HepG2 (cell line): ENCODE results near the gene APBA1. TPM values are rescaled to one million over a fixed set of nuclear protein-coding genes. Genes with fewer than 3 reads are reported as not detected.
A peak's percentile ranks its signal among the peaks of the same experiment; 100 is the strongest.

Experiments
- ATAC-seq: fragments of 200-7000 bp; cut with Tn5 transposase; 3 replicates; pipeline ENCODE4 v1.9.1; 2020; ENCODE audit warnings: mild to moderate bottlenecking, moderate library complexity
- BruUV-seq: library from RNA; stranded (reverse); fragments of 400-500 nt; replicated peaks from 2 replicates; lab custom pipeline; 2021; lab: Mats Ljungman, UMichigan
- CTCF ChIA-PET: fragments of 300-600 bp; formaldehyde crosslinking; extraction: SDS; loops from one replicate; lab custom pipeline; 2021; ENCODE audit warnings: low total read pairs, inconsistent platforms, low intra/inter-chr PET ratio; lab: Yijun Ruan, JAX
- POLR2A ChIA-PET: fragments of 350-600 bp; sonication (Branson Sonifier 250); formaldehyde crosslinking; loops from one replicate; lab custom pipeline; 2020; ENCODE audit warnings: antibody characterized with exemption, inconsistent platforms; lab: Yijun Ruan, JAX
- DNase-seq: peaks from one replicate; pipeline ENCODE4 v3.0.0-alpha.2; 2015; ENCODE audit warnings: low spot score
- FAIRE-seq: peaks from 3 replicates; lab custom pipeline; 2011; peaks lifted over from hg19 to GRCh38; lab: Jason Lieb, UNC
- H2AFZ ChIP-seq: one replicate; pipeline ENCODE4 v1.6.1; 2011; ENCODE audit warnings: low read length, inconsistent platforms
- H3K27ac ChIP-seq: fragments of 300-600 bp; 3 replicates; pipeline ENCODE4 v1.8.0; 2011; ENCODE audit warnings: mixed run types, mild to moderate bottlenecking, mixed read lengths, low read length, inconsistent platforms; ENCODE audit not compliant: insufficient read depth; ENCODE audit errors: extremely low read length
- H3K27me3 ChIP-seq, 2 experiments: fragments of 200-600 bp in 1 of 2; 2 replicates in 1 of 2; 3 replicates in 1 of 2; pipeline versions ENCODE4 v1.6.0 to v1.8.0; 2011; ENCODE audit warnings: low read length in 2 of 2, mild to moderate bottlenecking in 2 of 2, moderate library complexity in 2 of 2, inconsistent platforms in 1 of 2; ENCODE audit not compliant: insufficient read depth in 2 of 2, control insufficient read depth in 1 of 2
- H3K36me3 ChIP-seq, 2 experiments: fragments of 200-600 bp in 1 of 2; replicated peaks in 1 of 2; 2 replicates in 1 of 2; 3 replicates in 1 of 2; pipeline versions ENCODE4 v1.5.1 to v1.8.0; 2011; ENCODE audit warnings: low read length in 2 of 2, inconsistent platforms in 1 of 2; ENCODE audit not compliant: insufficient read depth in 2 of 2, control insufficient read depth in 1 of 2
- H3K4me1 ChIP-seq: 2 replicates; pipeline ENCODE4 v1.5.1; 2012; ENCODE audit warnings: low read length, inconsistent platforms; ENCODE audit not compliant: insufficient read depth
- H3K4me2 ChIP-seq: 2 replicates; pipeline ENCODE4 v1.6.0; 2011; ENCODE audit warnings: low read depth, low read length, inconsistent platforms
- H3K4me3 ChIP-seq, 3 experiments: fragments of 200-600 bp in 1 of 3; sonication (generic), shearing (Covaris generic) in 1 of 3; replicated peaks in 1 of 3; 2 replicates each; pipeline ENCODE4 v1.5.1; 2011 to 2016; ENCODE audit warnings: low read length in 3 of 3, inconsistent platforms in 2 of 3, low read depth in 2 of 3, mild to moderate bottlenecking in 2 of 3, control low read depth in 1 of 3, mixed read lengths in 1 of 3; ENCODE audit not compliant: insufficient read depth in 1 of 3
- H3K79me2 ChIP-seq: one replicate; pipeline ENCODE4 v1.6.1; 2011; ENCODE audit warnings: low read length, inconsistent platforms; ENCODE audit not compliant: insufficient read depth
- H3K9ac ChIP-seq: 2 replicates; pipeline ENCODE4 v1.6.0; 2011; ENCODE audit warnings: mild to moderate bottlenecking, low read depth, low read length, inconsistent platforms; ENCODE audit not compliant: insufficient read depth
- H3K9me3 ChIP-seq: 2 replicates; pipeline ENCODE4 v1.5.1; 2012; ENCODE audit warnings: mild to moderate bottlenecking, low read length
- H4K20me1 ChIP-seq: 2 replicates; pipeline ENCODE4 v1.6.0; 2011; ENCODE audit warnings: inconsistent platforms, mild to moderate bottlenecking, low read length, moderate library complexity; ENCODE audit not compliant: insufficient read depth
- ADNP ChIP-seq: sonication (generic); formaldehyde crosslinking; IDR thresholded peaks from 2 replicates; pipeline ENCODE4 v1.4.0; 2020; ENCODE audit warnings: missing genetic modification reagents
- BCL3 ChIP-seq: sonication (generic); formaldehyde crosslinking; IDR thresholded peaks from 2 replicates; pipeline ENCODE4 v1.5.1; 2020; ENCODE audit warnings: mild to moderate bottlenecking, missing genetic modification reagents, moderate library complexity
- MIXL1 ChIP-seq: IDR thresholded peaks from 2 replicates; pipeline ENCODE4 v1.6.1; 2016
- PAXIP1 ChIP-seq: sonication (generic); formaldehyde crosslinking; conservative IDR thresholded peaks from 2 replicates; pipeline ENCODE4 v1.4.0; 2020; ENCODE audit warnings: mild to moderate bottlenecking, missing genetic modification reagents, moderate library complexity
- PLRG1 ChIP-seq: fragments of 450-650 bp; conservative IDR thresholded peaks from 2 replicates; pipeline ENCODE4 v1.6.1; 2016
- PTBP1 ChIP-seq: fragments of 200-400 bp; formaldehyde crosslinking; IDR thresholded peaks from 2 replicates; pipeline ENCODE4 v1.6.1; 2018; ENCODE audit warnings: low read length, low read depth; ENCODE audit not compliant: poor library complexity, severe bottlenecking
- ZNF124 ChIP-seq: sonication (generic); formaldehyde crosslinking; IDR thresholded peaks from 2 replicates; pipeline ENCODE4 v1.4.0; 2020; ENCODE audit warnings: missing genetic modification reagents
- ZNF138 ChIP-seq: sonication (generic); formaldehyde crosslinking; IDR thresholded peaks from 2 replicates; pipeline ENCODE4 v1.5.0; 2020; ENCODE audit warnings: mild to moderate bottlenecking, low read depth, missing genetic modification reagents
- ZNF776 ChIP-seq: sonication (generic); formaldehyde crosslinking; IDR thresholded peaks from 2 replicates; pipeline ENCODE4 v1.4.0; 2020; ENCODE audit warnings: mild to moderate bottlenecking, missing genetic modification reagents
- WGBS: methylation state at CpG from one replicate; pipeline ENCODE4 v1.1.6; 2017; ENCODE audit warnings: low lambda C conversion rate; 5-methylcytosine and 5-hydroxymethylcytosine counted together
- in situ Hi-C: cut with HindIII; loops from 2 replicates; pipeline ENCODE4 v1.10.0; 2017; ENCODE audit warnings: low pct_unique_long_range_greater_than_20kb; ENCODE audit not compliant: extremely low pct_ligation_motif_present
- intact Hi-C: fragments of 100-400 bp; cut with micrococcal nuclease; formaldehyde crosslinking; loops from one replicate; pipeline ENCODE4 v1.10.0; 2022; ENCODE audit not compliant: unreplicated experiment
- polyA plus RNA-seq, 8 experiments: library from polyadenylated mRNA; depleted of rRNA in 3 of 8; stranded (reverse) in 7 of 8; unstranded in 1 of 8; fragments of >200 nt; fragmentation: Illumina TruSeq in 4 of 8; extraction: Trizol in 4 of 8; gene quantifications; 2 replicates each; pipeline versions ENCODE4 v1.2.1 to v1.2.3, GENCODE V29; 2011 to 2016; ENCODE audit warnings: low read depth in 4 of 8, missing spikeins in 1 of 8, mixed read lengths in 1 of 8; ENCODE audit not compliant: insufficient read depth in 1 of 8
- total RNA-seq, 5 experiments: library from RNA; depleted of rRNA; stranded (reverse); fragments of >200 nt; fragmentation: Illumina TruSeq; extraction: Trizol; gene quantifications; 2 replicates each; pipeline ENCODE4 v1.2.3, GENCODE V29; 2016; ENCODE audit warnings: low read depth in 1 of 5

APBA1 gene
- total and polyA plus RNA-seq, 2 of the 13 experiments (the other 11 are each of a cell fraction or from before 2014, with no cell fraction given), result 0.15 TPM; not detected in 1

GRCh38 chr9:69582018-69582417, 90.2 kb downstream of the APBA1 start:
- no peaks in the 10 kb centered on the region for H3K79me2 ChIP-seq
- in situ Hi-C loops, result no loop called here
- 14% methylated on average over 5 of the region's 5 CpGs for WGBS

GRCh38 chr9:69580582-69581214, 91.5 kb downstream of the APBA1 start:
- Histone ChIP-seq H3K4me3 (no peak overlapping the region), H3K79me2 (no peaks in the 10 kb centered on the region), H3K9me3 (no peaks in the 10 kb centered on the region), H3K4me2 (peak overlapping the region; percentile 57), H3K27me3 (peaks cover 0 to 2% of the 10 kb centered on the region in 2 experiments; a peak in 1 of 5 replicates), H3K36me3 (no peaks in the 10 kb centered on the region), H3K4me1 (peaks cover 35% of the 10 kb centered on the region), H2AFZ (no peak overlapping the region), H3K9ac (no peak overlapping the region), H4K20me1 (no peaks in the 10 kb centered on the region), H3K27ac (no peak overlapping the region)
- 17% methylated on average over 5 of the region's 5 CpGs for WGBS
- DNase-seq (no peak), ATAC-seq (peak; percentile 65; the same call in 2 of the 3 replicates), FAIRE-seq (no peak)
- no TSS peak for BruUV-seq
- in situ Hi-C loops (no loop called here), intact Hi-C loops (no loop called here)
- ChIA-PET CTCF (no interaction called here), POLR2A (no interaction called here)
- TF ChIP-seq MIXL1 (CRISPR knock-in tag), result 0 out of 2 replicates have a peak, but pooled peaks have one; percentile 2
- 0 out of 2 replicates have a peak, but pooled peaks have one; percentile 6 for TF ChIP-seq PAXIP1

More at GRCh38 chr9:69582018-69582417, 90.2 kb downstream of the APBA1 start:
- no peak overlapping the region for H3K27ac ChIP-seq
- POLR2A ChIA-PET, result no interaction called here
- no peaks in the 10 kb centered on the region for H3K36me3 ChIP-seq
- ATAC-seq (no peak), DNase-seq (no peak), FAIRE-seq (no peak)
- H4K20me1 ChIP-seq, result no peaks in the 10 kb centered on the region
- intact Hi-C loops, result no loop called here
- peaks cover 0 to 2% of the 10 kb centered on the region in 2 experiments; a peak in 1 of 5 replicates for H3K27me3 ChIP-seq
- no peak overlapping the region for H3K4me2 ChIP-seq
- H3K4me3 ChIP-seq, result no peak overlapping the region
- no TSS peak for BruUV-seq
- H2AFZ ChIP-seq, result no peak overlapping the region
- no peaks in the 10 kb centered on the region for H3K9me3 ChIP-seq
- peaks cover 35% of the 10 kb centered on the region for H3K4me1 ChIP-seq
- TF ChIP-seq ADNP (CRISPR knock-in tag), result no peak
- no peak for TF ChIP-seq ZNF776
- no peak for TF ChIP-seq PLRG1
- no peak for TF ChIP-seq BCL3
- TF ChIP-seq PTBP1, result no peak
- TF ChIP-seq ZNF138, result no peak
- no peak for TF ChIP-seq ZNF124 (CRISPR knock-in tag)
- CTCF ChIA-PET, result no interaction called here
- no peak overlapping the region for H3K9ac ChIP-seq
